NOMO-1 (cell line): ENCODE results near the gene NCLN.
A peak's percentile ranks its signal among the peaks of the same experiment; 100 is the strongest.
"Not testable (repeated sequence)": the region's sequence is repeated elsewhere in the genome, so short reads cannot be mapped to it uniquely, and the experiment has no call there.

ENCODE experiments used
- DNase-seq, 2 experiments: peaks; one replicate each; lab custom pipeline; 2025; ENCODE audit not compliant: unreplicated experiment in 2 of 2; lab: John Stamatoyannopoulos, UW

NCLN gene

DNA sequence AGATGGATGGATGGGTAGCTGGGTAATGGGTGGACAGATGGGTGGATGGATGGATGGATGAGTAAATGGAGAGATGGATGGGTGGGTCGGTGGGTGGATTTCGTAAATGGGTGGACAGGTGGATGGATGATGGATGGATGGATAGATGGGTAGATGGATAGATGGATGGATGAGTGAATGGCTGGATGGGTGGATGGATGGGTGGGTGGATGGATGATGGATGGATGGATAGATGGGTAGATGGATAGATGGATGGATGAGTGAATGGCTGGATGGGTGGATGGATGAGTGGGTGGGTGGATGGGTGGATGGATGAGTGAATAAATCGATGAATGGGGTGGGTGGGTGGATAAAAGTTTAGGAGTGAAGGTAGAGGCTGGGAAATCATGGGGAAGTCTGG, 31.3 kb upstream of the NCLN start:
- not testable (repeated sequence) for DNase-seq

DNA sequence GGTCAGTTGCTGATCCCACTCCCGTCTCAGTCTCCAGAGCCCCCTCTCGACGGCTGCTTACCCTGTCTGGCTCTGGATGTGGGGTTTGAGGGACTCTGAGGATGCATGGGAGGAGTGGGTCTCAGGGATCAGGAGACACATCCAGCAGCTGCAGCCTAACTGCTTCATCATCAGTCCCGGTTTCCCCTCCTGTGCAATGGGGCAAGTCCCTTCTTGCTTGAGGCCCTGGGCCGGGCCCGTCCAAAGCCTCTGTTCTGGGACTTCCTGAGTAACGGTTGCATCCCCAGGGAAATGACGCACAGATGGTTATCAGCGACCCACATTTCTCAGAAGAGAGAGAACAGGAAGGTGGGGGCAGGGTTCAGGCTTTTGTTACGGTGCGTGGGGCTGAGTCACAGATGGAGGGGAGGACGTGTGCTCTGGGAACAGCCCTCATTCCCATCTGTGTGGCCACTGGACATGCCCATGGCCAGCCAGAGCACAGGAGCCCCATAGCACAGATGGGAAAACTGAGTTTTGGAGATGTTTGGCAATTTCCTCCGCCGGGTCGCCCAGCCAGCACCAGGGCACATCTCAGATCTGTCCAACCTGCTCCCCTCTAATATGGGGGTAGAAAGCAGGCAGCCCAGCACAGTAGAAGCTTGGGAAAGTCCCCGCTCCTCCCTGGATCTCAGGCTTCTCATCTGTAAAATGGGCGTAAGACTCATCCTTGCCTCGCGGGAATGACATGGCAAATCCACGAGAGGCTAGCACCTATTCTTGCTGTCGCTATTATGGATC, 30.6 kb upstream of the NCLN start:
- DNase-seq, result no peak

DNA sequence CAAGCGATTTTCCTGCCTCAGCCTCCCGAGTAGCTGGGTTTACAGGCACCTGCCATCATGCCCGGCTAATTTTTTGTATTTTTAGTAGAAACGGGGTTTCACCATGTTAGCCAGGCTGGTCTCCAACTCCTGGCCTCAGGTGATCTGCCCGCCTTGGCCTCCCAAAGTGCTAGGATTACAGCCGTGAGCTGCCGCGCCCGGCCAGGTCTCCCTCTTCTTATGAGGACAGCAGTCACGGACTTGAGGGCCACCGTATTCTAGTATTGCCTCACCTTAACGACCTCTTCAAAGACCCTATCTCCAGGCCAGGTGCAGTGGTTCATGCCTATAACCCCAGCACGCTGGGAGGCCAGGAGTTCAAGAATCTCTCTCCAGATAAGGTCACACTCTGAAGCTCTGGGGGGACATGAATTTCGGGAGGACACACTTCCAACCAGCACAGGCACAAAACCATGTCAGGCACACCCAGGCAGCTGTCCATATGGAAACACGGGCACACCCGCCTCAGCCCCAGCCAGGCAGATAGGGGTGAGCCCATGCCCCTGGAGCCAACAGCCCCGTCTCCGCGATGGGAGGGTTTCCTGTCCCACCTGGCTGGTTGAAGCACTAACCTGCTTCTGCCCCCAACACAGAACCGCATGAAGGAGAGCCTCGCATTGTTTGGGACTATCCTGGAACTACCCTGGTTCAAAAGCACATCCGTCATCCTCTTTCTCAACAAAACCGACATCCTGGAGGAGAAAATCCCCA, 28.5 kb upstream of the NCLN start:
- no peak for DNase-seq

DNA sequence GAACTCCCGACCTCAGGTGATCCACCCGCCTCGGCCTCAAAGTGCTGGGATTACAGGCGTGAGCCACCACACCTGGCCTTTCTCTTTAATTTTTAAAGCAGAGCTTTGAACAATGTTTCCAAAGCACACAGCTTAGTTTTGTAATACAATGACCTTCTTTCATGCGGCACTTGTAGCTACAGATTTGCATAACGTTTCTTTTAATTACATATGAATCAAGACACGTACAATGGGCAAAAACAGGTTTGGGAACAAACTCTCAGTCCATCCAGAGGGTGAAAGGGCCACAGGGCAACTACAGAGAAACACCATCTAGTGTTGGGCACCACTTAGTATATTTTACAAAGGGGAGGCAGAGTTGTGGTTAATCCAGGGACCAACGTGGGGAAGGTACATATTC, 26.2 kb upstream of the NCLN start:
- DNase-seq, result no peak

DNA sequence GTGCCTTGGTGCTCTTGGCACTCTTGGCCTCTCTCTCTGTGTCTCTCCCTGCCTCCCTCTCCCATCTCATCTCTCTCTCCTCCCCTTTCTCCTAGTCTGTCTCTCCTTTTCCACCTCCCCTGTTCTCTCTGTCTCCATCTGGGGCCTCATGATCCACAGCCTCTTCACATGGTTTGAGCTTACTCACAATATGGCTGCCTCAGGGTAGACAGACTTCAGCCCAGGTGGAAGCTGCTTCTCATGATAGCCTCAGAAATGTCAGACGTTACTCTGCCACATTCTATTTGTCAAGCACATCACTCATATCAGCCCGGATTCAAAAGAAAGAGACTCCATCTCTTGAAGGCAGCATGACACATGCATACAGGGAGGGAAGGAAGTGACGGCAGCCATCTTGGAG, 25.5 kb upstream of the NCLN start:
- no peak for DNase-seq

DNA sequence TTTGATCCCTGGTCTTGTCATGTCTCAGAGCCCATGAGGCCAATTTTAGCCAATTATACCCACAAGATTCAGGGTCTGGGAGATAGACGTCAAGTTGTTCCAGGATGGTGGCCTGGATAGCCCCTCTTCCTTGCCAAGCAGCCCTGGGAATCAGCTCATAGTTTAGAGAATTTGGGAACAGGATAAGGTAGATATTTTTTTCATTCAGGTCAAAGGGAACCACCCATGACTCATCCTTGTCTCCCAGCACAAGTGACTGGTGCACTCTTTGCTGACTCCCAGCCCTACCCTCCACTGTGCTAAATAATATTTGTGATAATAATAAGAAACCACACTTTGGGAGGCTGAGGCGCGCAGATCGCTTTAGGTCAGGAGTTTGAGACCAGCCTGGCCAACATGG, 24.3 kb upstream of the NCLN start:
- DNase-seq, result no peak

DNA sequence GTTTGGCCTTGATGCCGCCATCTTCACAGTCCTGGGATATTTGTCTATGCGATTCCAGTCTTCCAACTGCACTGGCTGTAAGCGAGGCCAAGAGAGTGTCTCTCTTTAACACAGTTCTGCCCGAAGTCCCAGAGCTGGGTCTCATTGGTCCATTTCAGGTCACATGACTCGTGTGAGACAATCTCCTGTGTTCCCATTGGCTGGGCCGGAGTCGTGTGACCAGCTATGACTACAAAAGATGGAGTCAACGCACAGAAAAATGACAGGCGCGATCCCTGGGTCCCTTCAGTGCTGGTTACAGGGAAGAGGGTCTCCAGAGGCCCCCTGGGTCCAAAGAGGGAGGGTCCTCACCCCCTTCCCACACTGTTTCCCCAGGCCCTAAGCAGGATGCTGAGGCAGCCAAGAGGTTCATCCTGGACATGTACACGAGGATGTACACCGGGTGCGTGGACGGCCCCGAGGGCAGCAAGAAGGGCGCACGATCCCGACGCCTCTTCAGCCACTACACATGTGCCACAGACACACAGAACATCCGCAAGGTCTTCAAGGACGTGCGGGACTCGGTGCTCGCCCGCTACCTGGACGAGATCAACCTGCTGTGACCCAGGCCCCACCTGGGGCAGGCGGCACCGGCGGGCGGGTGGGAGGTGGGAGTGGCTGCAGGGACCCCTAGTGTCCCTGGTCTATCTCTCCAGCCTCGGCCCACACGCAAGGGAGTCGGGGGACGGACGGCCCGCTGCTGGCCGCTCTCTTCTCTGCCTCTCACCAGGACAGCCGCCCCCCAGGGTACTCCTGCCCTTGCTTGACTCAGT, 23.1 kb upstream of the NCLN start:
- DNase-seq, result no peak

DNA sequence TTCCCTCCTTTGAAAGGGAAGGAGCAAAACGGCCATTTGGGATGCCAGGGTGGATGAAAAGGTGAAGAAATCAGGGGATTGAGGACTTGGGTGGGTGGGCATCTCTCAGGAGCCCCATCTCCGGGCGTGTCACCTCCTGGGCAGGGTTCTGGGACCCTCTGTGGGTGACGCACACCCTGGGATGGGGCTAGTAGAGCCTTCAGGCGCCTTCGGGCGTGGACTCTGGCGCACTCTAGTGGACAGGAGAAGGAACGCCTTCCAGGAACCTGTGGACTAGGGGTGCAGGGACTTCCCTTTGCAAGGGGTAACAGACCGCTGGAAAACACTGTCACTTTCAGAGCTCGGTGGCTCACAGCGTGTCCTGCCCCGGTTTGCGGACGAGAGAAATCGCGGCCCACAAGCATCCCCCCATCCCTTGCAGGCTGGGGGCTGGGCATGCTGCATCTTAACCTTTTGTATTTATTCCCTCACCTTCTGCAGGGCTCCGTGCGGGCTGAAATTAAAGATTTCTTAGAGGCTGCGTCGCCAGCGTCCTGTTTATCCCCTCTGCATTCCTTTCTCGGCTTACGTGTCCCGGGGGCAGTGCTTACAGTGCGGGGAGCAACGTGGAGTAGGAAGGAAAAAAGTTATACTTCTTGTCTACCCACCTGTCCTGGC, 22.4 kb upstream of the NCLN start:
- peak; percentile 28 to 57 for DNase-seq

DNA sequence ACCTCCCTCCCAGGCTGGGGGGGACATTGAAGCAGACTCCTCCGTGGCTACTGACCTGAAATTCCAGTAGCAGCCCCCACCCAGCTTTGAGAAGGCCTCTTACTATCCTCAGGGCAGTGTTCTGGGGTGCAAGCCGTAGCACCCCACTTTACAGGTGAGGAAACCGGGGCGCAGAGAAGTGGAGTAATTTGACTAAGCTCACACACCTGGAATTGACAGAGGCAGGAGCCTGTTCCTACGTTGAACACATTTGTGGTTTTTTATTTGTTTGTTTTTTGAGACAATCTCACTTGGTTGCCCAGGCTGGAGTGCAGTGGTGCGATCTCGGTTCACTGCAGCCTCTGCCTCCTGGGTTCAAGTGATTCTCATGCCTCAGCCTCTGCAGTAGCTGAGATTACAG, 21.8 kb upstream of the NCLN start:
- DNase-seq, result no peak

DNA sequence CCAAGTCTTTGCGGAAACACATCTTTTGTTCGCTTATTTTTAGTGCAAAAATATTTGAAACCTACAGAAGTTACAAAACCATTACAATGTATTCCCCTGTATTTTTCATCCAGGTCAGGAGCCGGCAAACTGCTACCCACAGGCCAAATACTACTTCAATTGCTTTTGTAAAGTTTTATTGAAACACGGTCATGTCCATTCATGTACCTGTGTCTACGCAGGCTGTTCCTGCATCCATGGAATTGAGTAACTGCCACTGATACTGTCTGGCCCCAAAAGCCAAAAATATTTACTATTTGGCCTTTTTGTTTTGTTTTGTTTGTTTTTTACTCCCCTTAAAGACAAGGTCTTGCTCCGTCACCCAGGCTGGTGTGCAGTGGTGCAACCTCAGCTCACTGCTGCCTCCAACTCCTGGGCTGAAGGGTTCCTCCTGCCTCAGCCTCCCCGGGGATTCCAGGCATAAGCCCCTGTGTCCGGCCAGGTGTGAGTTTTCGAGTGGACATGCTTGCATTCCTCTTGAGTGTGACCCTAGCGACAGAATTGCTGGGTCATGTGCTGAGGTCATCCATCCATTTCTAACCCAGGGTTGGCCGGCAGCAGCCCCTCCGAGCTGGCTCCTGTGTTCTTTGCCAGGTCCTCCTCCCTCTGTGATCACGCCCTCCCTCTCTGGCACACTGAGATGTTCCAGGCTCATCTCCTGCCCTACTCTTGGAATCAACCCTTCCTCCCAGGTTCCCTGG, 18.0 kb upstream of the NCLN start:
- DNase-seq, result no peak

DNA sequence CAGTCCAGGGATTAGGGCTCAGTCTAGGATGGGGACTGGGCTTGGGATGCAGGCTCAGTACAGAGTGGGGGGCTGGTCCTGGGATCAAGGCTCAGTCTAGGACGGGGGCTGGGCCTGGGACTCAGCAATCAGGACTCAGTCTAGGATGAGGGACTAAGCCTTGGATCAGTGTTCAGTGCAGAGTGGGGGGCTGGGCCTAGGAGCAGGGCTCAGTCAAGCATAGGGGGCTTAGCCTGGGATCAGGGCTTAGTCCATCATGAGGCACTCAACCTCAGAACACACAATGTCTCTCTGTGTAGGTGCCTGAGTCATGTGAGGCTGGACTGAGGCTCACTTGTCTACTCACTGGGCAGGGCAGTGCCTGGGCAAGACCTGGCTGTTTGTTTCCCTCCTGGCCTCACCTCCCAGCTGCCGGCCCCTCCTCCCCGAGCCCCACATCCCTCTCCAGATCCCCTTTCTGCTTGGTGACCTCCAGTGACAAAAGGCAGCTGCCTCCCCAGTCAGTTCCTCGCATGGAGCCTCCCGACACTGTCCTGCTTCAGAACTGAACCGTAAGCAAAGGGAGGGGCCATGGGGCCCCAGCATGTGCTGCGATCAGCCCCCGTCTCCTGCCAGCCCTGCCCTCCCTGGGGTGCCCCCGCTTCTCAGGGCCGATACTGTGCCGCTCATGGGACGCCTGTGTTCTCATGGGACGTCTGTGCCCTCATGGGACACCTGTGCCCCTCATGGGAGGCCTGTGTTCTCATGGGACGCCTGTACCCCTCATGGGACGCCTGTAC, 13.6 kb upstream of the NCLN start:
- no peak for DNase-seq

DNA sequence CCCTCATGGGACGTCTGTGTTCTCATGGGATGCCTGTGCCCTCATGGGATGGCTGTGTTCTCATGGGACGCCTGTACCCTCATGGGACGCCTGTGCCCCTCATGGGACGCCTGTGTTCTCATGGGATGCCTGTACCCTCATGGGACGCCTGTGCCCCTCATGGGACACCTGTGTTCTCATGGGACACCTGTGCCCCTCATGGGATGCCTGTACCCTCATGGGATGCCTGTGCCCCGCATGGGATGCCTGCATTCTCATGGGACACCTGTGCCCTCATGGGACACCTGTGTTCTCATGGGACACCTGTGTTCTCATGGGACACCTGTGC, 13.1 kb upstream of the NCLN start:
- DNase-seq, result not testable (repeated sequence)

DNA sequence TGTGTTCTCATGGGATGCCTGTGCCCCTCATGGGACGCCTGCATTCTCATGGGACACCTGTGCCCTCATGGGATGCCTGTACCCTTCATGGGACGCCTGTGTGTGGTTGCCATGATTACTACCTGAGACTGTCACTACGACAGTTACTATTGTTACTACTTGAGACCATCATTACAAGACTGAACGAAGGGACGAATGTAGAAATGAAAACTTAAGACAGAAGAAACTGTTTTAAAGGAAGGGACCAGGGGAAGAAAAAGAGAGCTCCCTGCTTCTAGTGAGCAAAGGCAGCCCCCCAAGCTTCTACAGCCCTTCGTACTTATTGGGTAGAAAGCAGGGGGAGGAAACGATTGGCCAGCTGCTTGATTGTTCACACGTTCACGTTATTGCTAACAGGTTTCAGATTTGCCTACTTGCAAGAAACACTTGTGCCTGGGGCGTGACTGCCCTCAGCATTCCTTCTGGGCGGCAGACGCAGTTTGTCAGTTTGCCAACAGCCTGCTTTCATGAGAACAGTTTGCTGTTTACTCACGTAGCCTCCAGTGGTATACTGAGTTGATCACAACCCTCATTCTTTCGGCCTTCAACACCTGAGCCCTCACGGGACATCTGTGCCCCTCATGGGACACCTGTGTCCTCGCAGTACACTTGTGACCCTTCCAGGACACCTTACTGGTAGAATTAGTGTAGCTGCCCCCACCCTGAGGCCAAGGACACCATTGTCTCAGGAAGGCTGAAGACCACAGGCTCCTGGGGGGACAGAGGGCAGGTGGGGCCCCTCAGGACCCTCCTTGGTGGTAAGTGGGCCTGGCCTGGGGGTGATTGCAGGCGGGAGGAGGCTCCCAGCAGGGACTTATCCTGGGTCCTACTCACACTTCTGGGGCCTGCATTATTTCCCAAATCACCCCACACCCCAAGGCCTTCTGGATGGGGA, 9.7 kb upstream of the NCLN start:
- no peak for DNase-seq

DNA sequence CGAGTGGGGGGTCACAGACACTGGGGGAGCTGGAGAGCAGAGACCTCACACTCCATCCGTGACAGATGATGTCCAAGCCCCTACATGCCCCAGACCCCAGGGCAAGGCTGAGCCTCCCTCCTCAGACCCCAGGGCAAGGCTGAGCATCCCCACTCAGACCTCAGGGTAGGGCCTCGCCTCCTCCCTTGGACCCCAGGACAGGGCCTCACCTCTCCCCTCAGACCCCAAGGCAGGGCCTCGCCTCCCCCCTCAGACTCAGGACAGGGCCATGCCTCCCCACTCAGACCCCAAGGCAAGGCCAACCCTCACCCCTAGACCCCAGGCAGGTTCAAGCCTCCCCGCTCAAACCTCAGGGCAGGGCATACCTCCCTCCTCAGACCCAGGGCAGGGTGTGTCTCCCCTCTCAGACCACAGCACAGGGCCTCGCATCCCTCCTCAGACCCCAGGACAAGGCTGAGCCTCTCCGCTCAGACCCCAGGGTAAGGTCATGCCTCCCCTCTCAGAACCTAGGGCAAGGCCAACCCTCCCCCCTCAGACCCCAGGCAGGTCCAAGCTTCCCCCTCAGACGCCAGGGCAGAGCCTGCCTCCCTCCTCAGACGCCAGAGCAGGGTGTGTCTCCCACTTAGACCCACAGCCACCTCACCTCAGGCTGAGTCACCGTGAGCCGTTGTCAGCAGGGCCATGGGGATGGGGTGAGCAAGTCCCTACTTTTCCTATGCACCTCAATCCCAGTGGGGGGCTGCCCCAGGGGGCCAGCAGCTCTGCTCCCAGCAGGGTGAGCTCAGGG, 8.8 kb upstream of the NCLN start:
- DNase-seq, result peak; percentile 39 to 72

DNA sequence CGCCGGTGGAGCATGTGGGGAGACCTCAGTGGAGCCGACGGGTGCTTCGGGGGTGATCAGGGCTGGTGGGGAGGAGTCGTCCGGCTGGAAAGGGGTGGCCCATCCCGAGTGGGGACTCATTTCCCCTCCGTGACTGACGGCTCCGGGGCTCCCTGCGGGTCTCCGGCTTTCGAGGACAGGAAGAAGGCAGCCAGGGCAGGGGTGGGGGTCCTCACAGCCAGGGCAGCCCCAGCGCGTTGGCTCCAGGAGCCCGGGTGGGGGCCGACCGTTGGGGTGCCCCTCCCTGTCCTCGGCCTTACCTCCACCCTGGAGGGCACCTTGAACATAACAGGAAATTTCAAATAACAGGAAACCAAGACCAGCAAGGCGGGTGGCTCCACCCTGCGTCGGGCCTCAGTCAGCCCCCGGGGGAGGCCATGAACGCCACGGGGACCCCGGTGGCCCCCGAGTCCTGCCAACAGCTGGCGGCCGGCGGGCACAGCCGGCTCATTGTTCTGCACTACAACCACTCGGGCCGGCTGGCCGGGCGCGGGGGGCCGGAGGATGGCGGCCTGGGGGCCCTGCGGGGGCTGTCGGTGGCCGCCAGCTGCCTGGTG, 7.3 kb upstream of the NCLN start, which contains the start of gene S1PR4:
Gene S1PR4 (plus strand): TSS at position 393 of the 596 bp plus-strand sequence. CDS start 24 bp downstream, at position 417.
- peak; percentile 73 to 88 for DNase-seq

DNA sequence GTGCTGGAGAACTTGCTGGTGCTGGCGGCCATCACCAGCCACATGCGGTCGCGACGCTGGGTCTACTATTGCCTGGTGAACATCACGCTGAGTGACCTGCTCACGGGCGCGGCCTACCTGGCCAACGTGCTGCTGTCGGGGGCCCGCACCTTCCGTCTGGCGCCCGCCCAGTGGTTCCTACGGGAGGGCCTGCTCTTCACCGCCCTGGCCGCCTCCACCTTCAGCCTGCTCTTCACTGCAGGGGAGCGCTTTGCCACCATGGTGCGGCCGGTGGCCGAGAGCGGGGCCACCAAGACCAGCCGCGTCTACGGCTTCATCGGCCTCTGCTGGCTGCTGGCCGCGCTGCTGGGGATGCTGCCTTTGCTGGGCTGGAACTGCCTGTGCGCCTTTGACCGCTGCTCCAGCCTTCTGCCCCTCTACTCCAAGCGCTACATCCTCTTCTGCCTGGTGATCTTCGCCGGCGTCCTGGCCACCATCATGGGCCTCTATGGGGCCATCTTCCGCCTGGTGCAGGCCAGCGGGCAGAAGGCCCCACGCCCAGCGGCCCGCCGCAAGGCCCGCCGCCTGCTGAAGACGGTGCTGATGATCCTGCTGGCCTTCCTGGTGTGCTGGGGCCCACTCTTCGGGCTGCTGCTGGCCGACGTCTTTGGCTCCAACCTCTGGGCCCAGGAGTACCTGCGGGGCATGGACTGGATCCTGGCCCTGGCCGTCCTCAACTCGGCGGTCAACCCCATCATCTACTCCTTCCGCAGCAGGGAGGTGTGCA, 6.6 kb upstream of the NCLN start:
- DNase-seq, result peak; percentile 38 to 40
